IPS DF 19.7 (cell line): ENCODE results near the gene RNF214.

ENCODE experiments used
- DNase-seq: peaks from one replicate; pipeline ENCODE4 v3.0.0-alpha.2; 2013; ENCODE audit warnings: low read depth, low spot score

The RNF214 gene

DNA sequence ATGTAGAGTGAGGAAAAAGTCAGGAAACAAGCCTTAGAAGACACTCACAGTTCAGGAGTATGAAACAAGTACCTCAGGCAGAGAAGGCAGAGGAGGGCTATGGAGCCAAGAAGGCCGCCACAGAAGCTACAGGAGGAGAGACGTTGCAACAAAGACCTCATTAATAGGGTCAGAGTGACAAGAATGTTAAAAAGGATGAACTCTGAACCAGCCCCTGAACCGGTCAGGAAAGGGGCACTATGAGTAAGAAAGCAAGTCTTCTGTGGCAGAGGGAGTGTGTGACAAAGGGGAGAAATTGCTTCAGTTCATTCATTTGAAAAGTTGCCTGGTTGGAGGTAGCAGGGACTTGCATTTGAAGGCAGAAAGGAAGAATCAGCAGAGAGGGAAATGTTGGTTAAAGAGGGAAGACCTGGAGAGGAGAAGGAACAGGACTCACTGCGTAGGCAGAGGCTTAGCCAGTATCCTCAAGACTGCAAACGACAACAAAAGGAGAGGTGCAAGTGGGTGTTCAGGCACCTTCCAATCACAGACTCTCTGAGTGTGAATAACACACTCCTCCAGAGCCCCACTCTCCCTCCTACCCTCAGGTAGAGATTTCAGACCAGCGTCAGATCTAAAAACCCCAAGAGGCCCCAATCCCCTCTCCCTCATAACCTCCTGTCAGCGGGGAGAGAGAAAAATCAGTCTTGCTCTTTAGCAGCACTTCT is 17.9 kb upstream of the RNF214 start:
- no peak for DNase-seq

DNA sequence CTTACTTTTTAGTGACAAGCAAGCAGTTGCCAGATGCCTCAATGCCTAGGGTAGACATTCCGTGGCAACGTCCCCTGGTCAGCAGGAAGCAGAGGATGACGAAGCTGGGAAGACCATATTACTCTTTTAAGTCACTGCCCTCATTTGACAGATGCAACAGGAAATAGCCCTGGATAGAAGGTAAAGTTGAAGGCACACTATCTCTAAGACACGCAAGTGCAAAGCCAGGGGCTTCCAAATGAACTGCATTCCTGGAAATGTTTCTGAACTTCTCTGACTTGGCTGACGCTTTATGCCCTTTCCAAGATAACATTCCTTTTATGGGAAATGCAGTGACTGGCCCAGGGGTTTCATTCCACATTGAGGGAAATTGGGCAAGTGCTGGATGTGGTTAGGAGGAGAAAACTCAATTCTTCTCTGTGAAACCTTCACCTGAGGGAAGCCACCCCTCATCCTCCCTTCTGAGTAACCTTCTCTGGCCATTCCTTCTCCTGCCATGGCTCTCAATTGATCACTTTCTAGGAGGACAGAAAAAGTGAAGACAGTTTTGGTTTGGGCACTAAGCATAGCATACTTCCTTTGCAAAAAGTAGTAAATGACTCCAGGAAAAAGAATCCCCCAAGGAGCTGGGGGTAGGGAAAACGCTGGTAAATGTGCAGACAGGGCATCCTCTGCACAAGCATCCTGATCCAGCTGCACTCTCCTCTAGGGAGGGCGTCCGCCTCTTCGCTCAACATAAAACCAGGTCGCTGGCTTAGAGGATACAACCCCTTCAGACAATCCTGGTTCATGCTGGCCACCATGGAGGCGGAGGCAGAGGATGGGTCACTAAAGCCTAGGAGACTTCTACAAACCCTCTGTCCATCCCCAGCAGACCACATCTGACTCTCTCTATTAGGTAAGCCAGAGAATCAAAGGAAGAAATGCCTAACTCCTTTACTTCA is 15.1 kb upstream of the RNF214 start:
- no peak for DNase-seq

DNA sequence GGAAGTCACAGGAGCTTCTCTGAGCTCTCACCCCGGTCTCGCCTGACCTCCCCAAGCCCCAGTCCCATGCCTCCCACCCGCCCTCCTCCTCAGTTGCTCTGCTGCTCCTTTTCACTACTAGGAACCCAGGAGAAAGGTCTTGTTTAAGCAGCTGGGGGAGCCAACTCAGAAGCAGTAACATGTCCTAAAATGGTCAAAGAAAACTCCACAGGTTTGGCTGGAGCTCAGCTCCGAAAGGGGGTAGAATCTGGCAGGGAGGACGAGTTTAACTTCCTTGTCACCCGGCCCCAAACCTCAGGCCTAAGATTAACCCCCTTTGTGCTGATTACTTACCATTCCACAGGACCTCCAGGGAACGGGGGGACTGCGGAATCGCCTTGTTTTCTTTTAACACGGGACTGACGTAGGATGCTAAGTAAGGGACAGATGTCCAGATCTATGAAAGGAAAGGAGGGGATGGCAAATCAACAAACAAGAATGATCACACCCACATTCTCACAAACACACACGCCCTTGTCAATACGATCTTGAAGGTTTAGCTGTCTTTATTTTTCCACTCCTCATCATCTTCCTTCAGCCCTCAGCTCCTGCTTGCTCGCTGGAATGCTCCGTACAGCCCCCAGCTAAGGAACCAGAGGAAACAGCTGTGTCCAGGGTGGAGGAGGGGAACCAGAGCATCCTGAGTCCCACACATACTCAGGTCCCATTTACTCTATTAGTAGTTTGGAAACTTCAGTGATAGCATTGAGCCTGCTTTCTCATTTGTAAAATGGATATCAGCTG is 14.1 kb upstream of the RNF214 start:
- no peak for DNase-seq

DNA sequence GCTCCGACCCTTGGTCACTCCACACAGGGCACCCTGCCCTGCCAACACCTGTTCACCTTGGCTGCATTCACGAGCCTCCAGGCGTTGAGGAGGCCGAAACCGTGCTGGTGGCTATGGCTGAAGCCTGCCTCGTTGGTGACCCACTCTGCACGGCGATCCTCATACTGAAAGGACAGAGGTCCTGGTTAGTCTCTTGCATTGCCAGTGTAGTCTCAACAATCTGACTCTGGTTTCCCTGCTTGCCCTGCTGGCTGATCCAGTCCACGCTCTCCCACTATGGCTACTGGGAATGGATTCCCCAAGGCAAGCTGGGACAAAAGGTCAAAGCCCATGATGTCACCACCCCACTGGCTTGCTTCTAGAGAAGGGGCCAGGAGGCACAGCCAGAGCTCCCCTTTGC is 13.5 kb upstream of the RNF214 start:
- no peak for DNase-seq

DNA sequence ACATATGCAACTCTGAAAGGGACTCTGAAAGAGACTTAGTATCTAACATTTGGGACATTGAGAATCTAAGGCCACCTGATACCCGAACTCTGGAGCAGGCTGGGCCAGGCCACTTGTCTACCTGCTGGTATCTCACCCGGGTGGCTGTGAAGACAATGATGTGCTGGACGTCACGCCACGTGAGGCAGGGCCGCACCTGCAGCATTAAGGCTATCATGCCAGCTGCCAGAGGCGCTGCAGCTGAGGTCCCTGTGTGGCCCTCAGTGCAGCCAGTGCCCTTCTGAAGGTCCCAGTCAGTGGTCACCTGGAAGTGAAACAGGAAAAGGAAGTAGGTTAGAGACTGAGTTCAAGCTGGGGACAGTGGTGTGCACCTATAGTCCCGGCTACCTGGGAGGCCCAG is 13.0 kb upstream of the RNF214 start:
- no peak for DNase-seq

DNA sequence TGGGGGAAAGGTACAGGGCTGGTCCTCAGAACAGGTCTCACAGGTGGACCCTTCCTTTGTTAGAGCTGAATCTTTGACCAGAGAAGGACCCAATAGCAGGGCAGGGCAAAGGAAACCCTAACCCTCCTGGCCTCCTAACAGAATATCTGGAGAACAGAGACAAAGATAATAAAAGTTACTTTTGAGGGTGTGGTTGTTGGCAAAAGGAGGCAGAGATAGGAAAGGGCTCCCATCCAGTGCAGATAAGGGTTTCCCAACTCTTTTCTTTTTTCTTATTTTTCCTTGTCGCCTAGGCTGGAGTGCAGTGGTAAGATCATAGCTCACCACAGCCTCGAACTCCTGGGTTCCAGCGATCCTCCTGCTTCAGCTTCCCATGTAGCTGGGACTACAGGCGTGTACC is 12.5 kb upstream of the RNF214 start:
- no peak for DNase-seq

DNA sequence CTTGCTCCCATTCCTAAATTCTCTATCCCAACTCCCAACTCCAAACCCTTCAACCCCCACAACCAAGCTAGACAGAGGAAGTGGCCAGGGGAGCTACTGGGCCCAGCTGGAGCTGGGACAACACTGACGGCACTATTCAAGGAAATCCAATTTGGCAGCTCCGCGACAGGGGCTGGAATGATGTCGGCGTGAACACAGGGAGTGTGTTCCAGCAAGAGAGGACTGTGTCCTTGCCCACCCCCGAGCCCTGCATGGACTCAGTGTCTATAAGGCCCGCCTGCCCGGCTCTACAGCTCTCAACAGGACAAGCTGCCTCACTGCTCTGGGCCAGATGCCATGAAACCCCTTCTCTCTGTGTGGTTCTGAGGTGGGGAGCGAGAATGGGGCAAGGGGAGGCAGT is 11.9 kb upstream of the RNF214 start:
- DNase-seq = no peak

DNA sequence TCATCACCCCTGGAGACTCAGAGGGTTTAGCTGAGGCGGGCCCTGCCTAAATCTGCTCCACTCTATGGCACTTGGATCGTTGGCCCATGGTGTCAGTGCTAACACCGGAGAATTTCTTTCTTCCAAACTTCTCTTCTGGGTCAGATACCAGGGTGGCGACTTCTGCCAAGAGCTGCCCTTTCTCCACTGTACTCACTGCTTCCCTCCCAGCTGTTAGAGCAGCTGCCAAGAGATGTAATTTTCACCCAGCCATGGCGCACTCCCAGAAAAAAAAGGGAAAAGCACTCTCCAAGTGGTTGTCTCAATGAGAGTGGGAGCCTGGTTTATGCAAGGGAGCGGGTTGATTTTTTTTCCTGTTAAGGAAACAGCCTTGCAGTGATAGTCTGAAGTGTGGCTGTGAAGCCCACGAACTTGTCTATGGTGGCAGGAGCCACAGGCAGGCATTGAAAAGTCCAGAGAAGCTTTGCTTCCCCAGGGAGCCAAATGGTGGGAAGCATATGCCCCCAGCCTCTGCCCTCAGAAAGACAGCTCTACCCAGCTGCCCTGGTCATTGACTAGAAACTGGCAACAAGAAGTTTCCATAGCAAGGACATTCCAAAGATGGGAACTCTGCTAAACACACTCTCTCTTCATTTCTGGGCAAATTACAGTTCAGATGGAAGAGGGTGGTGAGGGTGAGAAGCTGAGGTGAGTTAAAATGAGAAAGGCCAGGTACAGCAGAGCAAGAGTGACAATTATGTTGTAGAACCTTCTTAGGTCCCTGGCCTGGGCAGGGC is 11.3 kb upstream of the RNF214 start:
- DNase-seq = no peak

GRCh38 chr11:117221775-117222517 is 10.5 kb upstream of the RNF214 start:
- no peak for DNase-seq

GRCh38 chr11:117222991-117223740 is 9.3 kb upstream of the RNF214 start:
- no peak for DNase-seq

- DNase-seq = no peak
Measured at GRCh38 chr11:117223741-117224689, 8.5 kb upstream of the RNF214 start.

DNA sequence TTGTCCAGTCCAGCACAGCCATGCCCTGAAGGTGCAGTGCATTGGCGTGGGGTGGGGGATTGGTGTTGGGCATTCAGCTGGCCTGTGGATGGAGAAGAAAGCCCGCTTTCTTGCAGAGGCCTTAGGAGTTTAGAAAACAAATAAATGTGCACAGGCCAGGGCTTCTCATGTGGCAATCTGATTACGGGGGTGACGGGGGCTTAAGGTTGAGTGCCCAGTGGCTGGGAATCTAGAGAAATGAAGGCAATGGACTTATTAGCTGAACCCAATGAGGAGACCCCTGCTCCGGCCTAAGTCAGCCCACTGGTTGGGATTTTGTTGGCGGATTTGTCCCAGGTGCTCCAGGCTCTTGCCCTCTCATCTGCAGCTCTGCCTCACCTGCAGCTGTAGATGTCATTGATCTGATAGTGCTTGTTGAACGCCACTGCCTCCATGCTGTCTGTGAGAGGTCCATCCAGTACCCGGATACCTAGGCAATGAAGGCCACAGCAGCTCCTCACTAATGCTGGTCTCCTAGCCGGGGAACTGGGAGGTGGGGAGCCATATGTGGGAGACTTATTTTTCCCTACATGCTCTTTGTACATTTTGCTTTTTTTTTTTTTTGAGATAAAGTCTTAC is 6.8 kb upstream of the RNF214 start:
- no peak for DNase-seq

- peak; percentile 42 for DNase-seq
Measured at GRCh38 chr11:117226388-117227385, 5.8 kb upstream of the RNF214 start.

- no peak for DNase-seq
Measured at GRCh38 chr11:117228091-117228490, 4.4 kb upstream of the RNF214 start.

GRCh38 chr11:117229411-117229810 is 3.1 kb upstream of the RNF214 start:
- no peak for DNase-seq

DNA sequence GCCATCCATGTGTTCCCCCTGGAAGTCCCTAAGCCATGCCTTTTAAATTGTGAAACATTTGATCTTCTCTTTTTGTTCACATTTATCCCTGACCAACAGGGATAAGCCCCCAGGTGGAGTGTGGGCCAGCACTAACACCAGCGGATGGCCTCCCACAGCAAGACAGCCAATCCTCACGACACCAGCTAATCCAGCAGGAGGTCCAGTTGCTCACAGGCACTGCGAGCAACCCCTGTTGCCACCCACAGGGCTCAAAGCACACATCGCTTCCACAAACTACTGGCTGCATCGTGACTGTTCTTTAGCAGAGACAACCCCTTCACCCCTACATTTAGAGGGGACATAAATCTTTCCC is 2.6 kb upstream of the RNF214 start:
- DNase-seq = no peak

GRCh38 chr11:117230286-117230961 is 2.0 kb upstream of the RNF214 start:
- DNase-seq = no peak
